K562 (cell line): Measurements from ENCODE around the gene WDR55. TPM values are rescaled to one million over a fixed set of nuclear protein-coding genes. Genes with fewer than 3 reads are reported as not detected.

Source experiments
- BCOR ChIP-seq: fragments of 450-650 bp; IDR thresholded peaks from 2 replicates; pipeline ENCODE4 v1.6.1; 2016
- COPS2 ChIP-seq: fragments of 450-650 bp; conservative IDR thresholded peaks from 2 replicates; pipeline ENCODE4 v1.6.1; 2016; ENCODE audit warnings: mild to moderate bottlenecking, moderate library complexity
- GATA2 ChIP-seq: sonication (generic); formaldehyde crosslinking; IDR thresholded peaks from 2 replicates; pipeline ENCODE4 v1.4.0; 2020; ENCODE audit warnings: mild to moderate bottlenecking, missing genetic modification reagents
- GTF2E2 ChIP-seq: fragments of 200-800 bp; sonication (Bioruptor generic); IDR thresholded peaks from 2 replicates; pipeline ENCODE4 v1.6.1; 2016; ENCODE audit warnings: missing genetic modification characterization, missing compliant biosample characterization
- HSF4 ChIP-seq: fragments of 250-450 bp; sonication (Bioruptor Pico); IDR thresholded peaks from 2 replicates; pipeline ENCODE4 v2.1.2; 2022; ENCODE audit warnings: mild to moderate bottlenecking, moderate library complexity, borderline replicate concordance
- MCM7 ChIP-seq, 2 experiments: fragments of 450-650 bp; IDR thresholded peaks; 2 replicates each; pipeline ENCODE4 v1.6.1; 2016 to 2018
- MECOM ChIP-seq: fragments of 250-450 bp; sonication (Bioruptor Pico); IDR thresholded peaks from 2 replicates; pipeline ENCODE4 v1.8.0; 2022; ENCODE audit warnings: inconsistent platforms
- NFE2L1 ChIP-seq: fragments of 450-650 bp; IDR thresholded peaks from 2 replicates; pipeline ENCODE4 v1.6.1; 2016; ENCODE audit warnings: missing genetic modification characterization, low read depth, mild to moderate bottlenecking, missing compliant biosample characterization, moderate library complexity, borderline replicate concordance
- NUFIP1 ChIP-seq: fragments of 450-650 bp; IDR thresholded peaks from 2 replicates; pipeline ENCODE4 v1.6.1; 2018; ENCODE audit not compliant: partially characterized antibody
- RBM22 ChIP-seq: fragments of 200-400 bp; formaldehyde crosslinking; IDR thresholded peaks from 2 replicates; pipeline ENCODE4 v1.6.1; 2018; ENCODE audit warnings: low read length, low read depth; ENCODE audit not compliant: poor library complexity, severe bottlenecking
- RNF2 ChIP-seq: sonication (generic); IDR thresholded peaks from 2 replicates; pipeline ENCODE4 v1.6.1; 2016
- TFAM ChIP-seq: fragments of 250-450 bp; sonication (Bioruptor Pico); conservative IDR thresholded peaks from 2 replicates; pipeline ENCODE4 v1.5.0; 2021; ENCODE audit warnings: mild to moderate bottlenecking, moderate library complexity
- THAP12 ChIP-seq: fragments of 250-450 bp; sonication (Bioruptor Pico); IDR thresholded peaks from 2 replicates; pipeline ENCODE4 v1.9.0; 2021; ENCODE audit warnings: mild to moderate bottlenecking, inconsistent platforms
- ZNF124 ChIP-seq: sonication (generic); formaldehyde crosslinking; IDR thresholded peaks from 2 replicates; pipeline ENCODE4 v1.8.1; 2022; ENCODE audit warnings: missing genetic modification reagents
- ZNF398 ChIP-seq: fragments of 250-450 bp; sonication (Bioruptor Pico); IDR thresholded peaks from 2 replicates; pipeline ENCODE4 v1.8.0; 2021; ENCODE audit warnings: moderate library complexity, mild to moderate bottlenecking, inconsistent platforms
- ZNF408 ChIP-seq: fragments of 250-450 bp; sonication (Bioruptor Pico); IDR thresholded peaks from 2 replicates; pipeline ENCODE4 v1.4.0; 2020; ENCODE audit warnings: low read depth, mild to moderate bottlenecking, moderate library complexity
- polyA plus RNA-seq, 8 experiments: library from polyadenylated mRNA; depleted of rRNA in 4 of 8; stranded (reverse) in 5 of 8; unstranded in 3 of 8; fragments of >200 nt; fragmentation: Nextera tagmentation in 2 of 8; fragmentation: Illumina TruSeq in 1 of 8; extraction: Ambion mirVana in 2 of 8; extraction: Trizol in 1 of 8; gene quantifications; 2 replicates each; pipeline versions ENCODE4 v1.2.1 to v1.2.3, GENCODE V29; 2011 to 2014; ENCODE audit warnings: inconsistent platforms in 1 of 8, missing spikeins in 1 of 8
- total RNA-seq, 7 experiments: library from RNA; depleted of rRNA in 6 of 7; stranded (reverse); fragments of >200 nt in 6 of 7; fragmentation: Illumina TruSeq in 2 of 7; extraction: Trizol in 2 of 7; gene quantifications; 2 replicates each; pipeline versions ENCODE4 v1.2.1 to v1.2.3, GENCODE V29; 2011 to 2021; ENCODE audit warnings: low replicate concordance in 1 of 7
- TF ChIP-seq, protein P1 (sequence below): fragments of 450-650 bp; IDR thresholded peaks from 2 replicates; pipeline ENCODE4 v1.6.1; 2018; ENCODE audit not compliant: partially characterized antibody
- TF ChIP-seq, protein P2 (sequence below): sonication (generic); formaldehyde crosslinking; IDR thresholded peaks from 2 replicates; pipeline ENCODE4 v1.8.0; 2022; ENCODE audit warnings: mild to moderate bottlenecking, missing genetic modification reagents

Gene WDR55
- total and polyA plus RNA-seq, 9 of the 15 experiments (the other 6 are each of a cell fraction or from before 2014, with no cell fraction given) = 5.2 to 45.0 (median 29.3) TPM

DNA sequence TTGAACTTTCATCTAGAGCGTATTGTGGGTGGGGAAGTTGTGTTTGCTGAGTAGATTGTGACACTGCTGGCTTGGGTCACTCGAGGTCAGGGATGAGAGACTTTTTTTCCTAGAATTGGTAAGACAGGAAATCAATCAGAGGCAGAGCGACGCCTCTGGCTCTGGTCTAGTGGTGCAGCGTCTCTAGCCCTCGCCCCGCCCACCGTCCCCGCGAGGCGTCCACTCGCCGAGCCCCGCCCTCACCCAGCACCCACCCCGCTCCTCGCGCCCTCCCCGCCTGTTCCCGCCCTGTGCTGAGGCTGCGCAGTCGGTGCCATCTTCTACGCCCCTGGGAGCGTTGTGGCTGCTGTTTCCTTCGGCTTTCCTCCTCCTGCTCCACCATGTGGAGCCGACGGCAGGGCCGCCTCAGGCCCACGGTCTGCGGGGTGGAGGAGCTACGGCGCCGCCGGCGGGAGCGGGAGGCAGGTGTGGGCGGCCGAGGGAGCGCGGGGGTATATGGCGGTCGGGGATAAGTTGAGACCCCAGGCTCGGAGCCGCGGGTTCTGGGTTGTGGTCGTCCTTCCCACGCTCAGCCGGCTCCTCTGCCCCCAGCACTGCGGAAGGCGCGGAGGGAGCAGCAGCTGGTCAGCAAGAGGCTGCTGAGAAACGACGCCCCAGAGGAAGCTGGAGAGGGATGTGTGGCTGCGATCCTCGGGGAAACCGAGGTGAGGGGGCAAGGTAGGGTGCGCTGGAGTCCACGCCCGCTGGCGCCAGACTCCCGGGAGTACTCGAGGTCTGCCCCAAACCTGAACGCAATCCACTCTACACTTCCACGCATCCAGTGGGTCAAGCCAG lies 25.3 kb upstream of the WDR55 start, which contains the start of gene TMCO6 (continued):
- no peak for TF ChIP-seq ZNF398 (CRISPR knock-in tag)
- TF ChIP-seq RBM22 = peak; percentile 47
- no peak for TF ChIP-seq GATA2 (CRISPR knock-in tag)
- no peak for TF ChIP-seq GTF2E2 (tag)
- TF ChIP-seq, protein P1, sequence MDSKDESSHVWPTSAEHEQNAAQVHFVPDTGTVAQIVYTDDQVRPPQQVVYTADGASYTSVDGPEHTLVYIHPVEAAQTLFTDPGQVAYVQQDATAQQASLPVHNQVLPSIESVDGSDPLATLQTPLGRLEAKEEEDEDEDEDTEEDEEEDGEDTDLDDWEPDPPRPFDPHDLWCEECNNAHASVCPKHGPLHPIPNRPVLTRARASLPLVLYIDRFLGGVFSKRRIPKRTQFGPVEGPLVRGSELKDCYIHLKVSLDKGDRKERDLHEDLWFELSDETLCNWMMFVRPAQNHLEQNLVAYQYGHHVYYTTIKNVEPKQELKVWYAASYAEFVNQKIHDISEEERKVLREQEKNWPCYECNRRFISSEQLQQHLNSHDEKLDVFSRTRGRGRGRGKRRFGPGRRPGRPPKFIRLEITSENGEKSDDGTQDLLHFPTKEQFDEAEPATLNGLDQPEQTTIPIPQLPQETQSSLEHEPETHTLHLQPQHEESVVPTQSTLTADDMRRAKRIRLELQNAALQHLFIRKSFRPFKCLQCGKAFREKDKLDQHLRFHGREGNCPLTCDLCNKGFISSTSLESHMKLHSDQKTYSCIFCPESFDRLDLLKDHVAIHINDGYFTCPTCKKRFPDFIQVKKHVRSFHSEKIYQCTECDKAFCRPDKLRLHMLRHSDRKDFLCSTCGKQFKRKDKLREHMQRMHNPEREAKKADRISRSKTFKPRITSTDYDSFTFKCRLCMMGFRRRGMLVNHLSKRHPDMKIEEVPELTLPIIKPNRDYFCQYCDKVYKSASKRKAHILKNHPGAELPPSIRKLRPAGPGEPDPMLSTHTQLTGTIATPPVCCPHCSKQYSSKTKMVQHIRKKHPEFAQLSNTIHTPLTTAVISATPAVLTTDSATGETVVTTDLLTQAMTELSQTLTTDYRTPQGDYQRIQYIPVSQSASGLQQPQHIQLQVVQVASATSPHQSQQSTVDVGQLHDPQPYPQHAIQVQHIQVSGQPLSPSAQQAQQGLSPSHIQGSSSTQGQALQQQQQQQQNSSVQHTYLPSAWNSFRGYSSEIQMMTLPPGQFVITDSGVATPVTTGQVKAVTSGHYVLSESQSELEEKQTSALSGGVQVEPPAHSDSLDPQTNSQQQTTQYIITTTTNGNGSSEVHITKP = no peak
- no peak for TF ChIP-seq BCOR
- no peak for TF ChIP-seq HSF4
- no peak for TF ChIP-seq ZNF124 (CRISPR knock-in tag)
- peak; percentile 7 for TF ChIP-seq NUFIP1
- TF ChIP-seq RNF2 = peak; percentile 83
- no peak for TF ChIP-seq ZNF408
- no peak for TF ChIP-seq MCM7 (IDR thresholded peaks at IDR 0.05)
- TF ChIP-seq COPS2 = no peak
- TF ChIP-seq, protein P2, sequence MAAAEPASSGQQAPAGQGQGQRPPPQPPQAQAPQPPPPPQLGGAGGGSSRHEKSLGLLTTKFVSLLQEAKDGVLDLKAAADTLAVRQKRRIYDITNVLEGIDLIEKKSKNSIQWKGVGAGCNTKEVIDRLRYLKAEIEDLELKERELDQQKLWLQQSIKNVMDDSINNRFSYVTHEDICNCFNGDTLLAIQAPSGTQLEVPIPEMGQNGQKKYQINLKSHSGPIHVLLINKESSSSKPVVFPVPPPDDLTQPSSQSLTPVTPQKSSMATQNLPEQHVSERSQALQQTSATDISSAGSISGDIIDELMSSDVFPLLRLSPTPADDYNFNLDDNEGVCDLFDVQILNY (CRISPR knock-in tag) = 0 out of 2 replicates have a peak, but pooled peaks have one; percentile 17
- no peak for TF ChIP-seq TFAM (CRISPR knock-in tag)
- no peak for TF ChIP-seq NFE2L1
- TF ChIP-seq MECOM = no peak
- no peak; the same call in 1 of the 2 replicates for TF ChIP-seq THAP12 (CRISPR knock-in tag)
